Peyer's patch (tissue), 4 donors: ENCODE measurements around the gene SLC27A4.

ENCODE experiments used
- POLR2A ChIP-seq, 2 donors: fragments of 450-650 bp; IDR thresholded peaks; one replicate each; pipeline ENCODE4 v1.5.1; 2017; ENCODE audit warnings: antibody characterized with exemption in 2 of 2, mild to moderate bottlenecking in 2 of 2, moderate library complexity in 2 of 2
- TF ChIP-seq, protein P1 (sequence below), 6 experiments: fragments of 450-650 bp in 4 of 6; fragments of 200-600 bp in 2 of 6; sonication (generic) in 1 of 6; IDR thresholded peaks; one replicate each; pipeline ENCODE4 v1.5.1; 2017 to 2019; ENCODE audit warnings: antibody characterized with exemption in 6 of 6, mild to moderate bottlenecking in 3 of 6, moderate library complexity in 1 of 6

- no peak for TF ChIP-seq POLR2A (IDR thresholded peaks at IDR 0.05)
- TF ChIP-seq, protein P1, sequence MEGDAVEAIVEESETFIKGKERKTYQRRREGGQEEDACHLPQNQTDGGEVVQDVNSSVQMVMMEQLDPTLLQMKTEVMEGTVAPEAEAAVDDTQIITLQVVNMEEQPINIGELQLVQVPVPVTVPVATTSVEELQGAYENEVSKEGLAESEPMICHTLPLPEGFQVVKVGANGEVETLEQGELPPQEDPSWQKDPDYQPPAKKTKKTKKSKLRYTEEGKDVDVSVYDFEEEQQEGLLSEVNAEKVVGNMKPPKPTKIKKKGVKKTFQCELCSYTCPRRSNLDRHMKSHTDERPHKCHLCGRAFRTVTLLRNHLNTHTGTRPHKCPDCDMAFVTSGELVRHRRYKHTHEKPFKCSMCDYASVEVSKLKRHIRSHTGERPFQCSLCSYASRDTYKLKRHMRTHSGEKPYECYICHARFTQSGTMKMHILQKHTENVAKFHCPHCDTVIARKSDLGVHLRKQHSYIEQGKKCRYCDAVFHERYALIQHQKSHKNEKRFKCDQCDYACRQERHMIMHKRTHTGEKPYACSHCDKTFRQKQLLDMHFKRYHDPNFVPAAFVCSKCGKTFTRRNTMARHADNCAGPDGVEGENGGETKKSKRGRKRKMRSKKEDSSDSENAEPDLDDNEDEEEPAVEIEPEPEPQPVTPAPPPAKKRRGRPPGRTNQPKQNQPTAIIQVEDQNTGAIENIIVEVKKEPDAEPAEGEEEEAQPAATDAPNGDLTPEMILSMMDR (IDR thresholded peaks at IDR 0.05): no peak
Measured at GRCh38 chr9:128362774-128363173, 22.4 kb downstream of the SLC27A4 start.
